G401.6 (cell line): Measurements from ENCODE around the gene UPK3BL2.
"Not testable (repeated sequence)": the region's sequence is repeated elsewhere in the genome, so short reads cannot be mapped to it uniquely, and the experiment has no call there.

Source experiments
- FAIRE-seq: peaks from 2 replicates; lab custom pipeline; 2012; peaks lifted over from hg19 to GRCh38; lab: Jason Lieb, UNC

Gene UPK3BL2

GRCh38 chr7:102493220-102493935, 50.1 kb downstream of the UPK3BL2 start:
- not testable (repeated sequence) for FAIRE-seq

DNA sequence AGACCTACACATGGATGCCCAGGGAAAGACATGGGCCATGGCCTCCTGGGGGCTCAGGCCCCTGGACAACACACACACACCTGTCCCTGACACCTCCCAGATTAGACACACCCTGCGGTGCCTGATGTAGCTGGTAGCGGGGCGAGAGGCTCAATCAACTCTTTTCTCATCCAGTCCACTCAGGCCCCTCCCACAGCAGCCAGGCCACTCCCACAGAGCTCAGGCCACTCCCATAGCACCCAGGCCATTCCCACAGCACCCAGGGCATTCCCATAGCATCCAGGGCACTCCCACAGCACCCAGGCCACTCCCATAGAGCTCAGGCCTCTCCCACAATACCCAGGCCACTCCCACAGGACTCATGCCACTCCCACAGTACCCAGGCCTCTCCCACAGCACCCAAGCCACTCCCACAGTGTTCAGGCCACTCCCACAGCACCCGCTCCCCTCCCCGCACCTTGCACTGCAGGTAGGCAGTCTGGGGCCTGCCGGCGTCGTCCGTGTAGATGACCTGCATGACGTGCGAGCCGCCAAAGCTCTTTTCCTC, 52.9 kb downstream of the UPK3BL2 start:
- FAIRE-seq = not testable (repeated sequence)
